Left lung (tissue), 10 donors: ENCODE measurements around the gene MCC. TPM values are rescaled to one million over a fixed set of nuclear protein-coding genes. Genes with fewer than 3 reads are reported as not detected.

Source experiments
- ATAC-seq: fragments of 200-7000 bp; cut with Tn5 transposase; one replicate; pipeline ENCODE4 v1.9.1; 2020; ENCODE audit warnings: moderate library complexity
- DNase-seq, 4 donors: peaks; one replicate each; pipeline ENCODE4 v3.0.0-alpha.2; 2013 to 2020
- H3K27ac ChIP-seq, 2 donors: fragments of 200-600 bp; sonication (generic) in 1 of 2; one replicate each; pipeline versions ENCODE4 v1.5.0 to v1.8.0; 2020 to 2021
- H3K27me3 ChIP-seq, 2 donors: fragments of 200-600 bp; sonication (generic) in 1 of 2; one replicate each; pipeline versions ENCODE4 v1.5.0 to v1.8.0; 2020 to 2021
- H3K36me3 ChIP-seq, 2 donors: fragments of 200-600 bp; sonication (generic) in 1 of 2; one replicate each; pipeline versions ENCODE4 v1.5.0 to v1.8.0; 2020 to 2021
- H3K4me1 ChIP-seq, 2 donors: fragments of 200-600 bp; one replicate each; pipeline ENCODE4 v1.8.0; 2021
- H3K4me3 ChIP-seq, 2 donors: fragments of 200-600 bp; sonication (generic) in 1 of 2; one replicate each; pipeline versions ENCODE4 v1.5.0 to v1.8.0; 2020 to 2021; ENCODE audit warnings: mild to moderate bottlenecking in 1 of 2
- H3K9me3 ChIP-seq, 2 donors: fragments of 200-600 bp; sonication (generic) in 1 of 2; one replicate each; pipeline versions ENCODE4 v1.5.0 to v1.8.0; 2020 to 2021
- CTCF ChIP-seq, 2 donors: fragments of 200-600 bp; sonication (generic) in 1 of 2; IDR thresholded peaks; one replicate each; pipeline versions ENCODE4 v1.5.0 to v1.8.0; 2021; ENCODE audit warnings: antibody characterized with exemption in 2 of 2
- intact Hi-C, 2 donors: fragments of 100-400 bp; cut with DNase I; formaldehyde crosslinking; loops; one replicate each; pipeline versions ENCODE4 v1.11.2 to v1.14.2; 2022
- polyA plus RNA-seq, 6 donors: library from polyadenylated mRNA; unstranded; fragments of 120-200 nt; gene quantifications; one replicate each; pipeline ENCODE4 v1.2.1, GENCODE V29; 2013; ENCODE audit not compliant: insufficient read length in 6 of 6
- total RNA-seq, 2 donors: library from RNA; stranded (reverse); fragmentation: NEBNext Ultra II Directional; extraction: Animal tissue kit (Norgen Biotek cat#: 25700); gene quantifications; one replicate each; pipeline ENCODE4 v1.2.1, GENCODE V29; 2021
- donor health status: DM: no; HTN: yes; CAD: no.
- donor health status: DM: no; HTN: no; CAD: no.

The MCC gene
- total and polyA plus RNA-seq, 8 donors = 12.5 to 18.4 (median 16.1) TPM

GRCh38 chr5:113518884-113519283 lies 30.6 kb upstream of the MCC start:
- Histone ChIP-seq H3K4me1 (peaks cover 0 to 28% of the 10 kb centered on the region in 2 donors), H3K4me3 (no peak overlapping the region), H3K9me3 (no peaks in the 10 kb centered on the region), H3K27me3 (no peaks in the 10 kb centered on the region), H3K36me3 (peaks cover 0 to 19% of the 10 kb centered on the region in 2 donors), H3K27ac (no peak overlapping the region)
- intact Hi-C loops = no loop called here
- no peak for ATAC-seq
- TF ChIP-seq CTCF (IDR thresholded peaks at IDR 0.05) = no peak
- no peak for DNase-seq

GRCh38 chr5:113514289-113514635 lies 26.0 kb upstream of the MCC start:
- intact Hi-C loops = loop anchor here in 1 of 2 donors (5.0 kb wide), 1 partner anchor 517 kb away; no protein-coding TSS in a partner anchor
- no peak for ATAC-seq

GRCh38 chr5:113513384-113514288 lies 25.4 kb upstream of the MCC start, which contains the start of gene YTHDC2:
YTHDC2 (plus strand) TSS chr5:113513694; CDS start chr5:113513896, 202 bp downstream.
- intact Hi-C loops = loop anchor here in 1 of 2 donors (5.0 kb wide), 1 partner anchor 516 kb away; no protein-coding TSS in a partner anchor
- peaks cover 0 to 34% of the 10 kb centered on the region in 2 donors for H3K4me1 ChIP-seq
- peak; percentile 98 for ATAC-seq
- peak in 1 of 2 donors; percentile 17 for TF ChIP-seq CTCF (IDR thresholded peaks at IDR 0.05)
- no peaks in the 10 kb centered on the region for H3K9me3 ChIP-seq
- H3K4me3 ChIP-seq = peak within 1 kb of the TSS; percentile 64 to 86
- peaks cover 4 to 17% of the 10 kb centered on the region in 2 donors for H3K27me3 ChIP-seq
- peak; percentile 84 to 96 (median 90) for DNase-seq
- peak within 1 kb of the TSS; percentile 88 for H3K27ac ChIP-seq
- peaks cover 0 to 11% of the 10 kb centered on the region in 2 donors for H3K36me3 ChIP-seq

More at GRCh38 chr5:113514289-113514635, 26.0 kb upstream of the MCC start:
- H3K4me3 ChIP-seq = peak overlapping the region; percentile 64 to 86
- peaks cover 0 to 14% of the 10 kb centered on the region in 2 donors for H3K36me3 ChIP-seq
- DNase-seq = peak in 1 of 4 donors; percentile 9
- H3K9me3 ChIP-seq = no peaks in the 10 kb centered on the region
- H3K27me3 ChIP-seq = peaks cover 4 to 13% of the 10 kb centered on the region in 2 donors
- TF ChIP-seq CTCF (IDR thresholded peaks at IDR 0.05) = no peak
- H3K27ac ChIP-seq = peak overlapping the region; percentile 88
- peaks cover 0 to 34% of the 10 kb centered on the region in 2 donors for H3K4me1 ChIP-seq

- Histone ChIP-seq H3K36me3 (no peaks in the 10 kb centered on the region), H3K27ac (no peak overlapping the region), H3K4me3 (no peak overlapping the region), H3K9me3 (no peaks in the 10 kb centered on the region), H3K4me1 (peaks cover 0 to 34% of the 10 kb centered on the region in 2 donors), H3K27me3 (peaks cover 4 to 28% of the 10 kb centered on the region in 2 donors)
- DNase-seq (no peak), ATAC-seq (no peak)
- intact Hi-C loops = loop anchor here in 1 of 2 donors (5.0 kb wide), 1 partner anchor 515 kb away; no protein-coding TSS in a partner anchor
- no peak for TF ChIP-seq CTCF (IDR thresholded peaks at IDR 0.05)
Measured at GRCh38 chr5:113512341-113512740, 24.1 kb upstream of the MCC start.
